Measurements from ENCODE around the gene THOC5. TPM values are rescaled to one million over a fixed set of nuclear protein-coding genes. Genes with fewer than 3 reads are reported as not detected.

THOC5 gene
- total and polyA plus RNA-seq, 8 donors: 32.7 to 44.2 (median 38.3) TPM

DNA sequence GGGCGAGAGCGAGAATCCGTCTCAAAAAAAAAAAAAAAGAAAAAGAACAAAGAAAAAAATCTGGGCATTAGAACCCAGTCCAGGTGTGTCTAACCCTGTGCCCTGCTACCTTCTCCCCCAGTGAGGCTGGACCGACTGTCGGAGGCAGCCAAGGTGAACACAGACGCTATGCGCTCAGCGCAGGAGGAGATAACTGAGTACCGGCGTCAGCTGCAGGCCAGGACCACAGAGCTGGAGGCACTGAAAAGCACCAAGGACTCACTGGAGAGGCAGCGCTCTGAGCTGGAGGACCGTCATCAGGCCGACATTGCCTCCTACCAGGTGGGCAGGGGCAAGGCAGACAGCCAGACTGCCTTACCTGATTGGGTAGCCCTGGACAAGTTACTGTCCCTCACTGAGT lies 70.3 kb downstream of the THOC5 start:
- TF ChIP-seq, protein P1, sequence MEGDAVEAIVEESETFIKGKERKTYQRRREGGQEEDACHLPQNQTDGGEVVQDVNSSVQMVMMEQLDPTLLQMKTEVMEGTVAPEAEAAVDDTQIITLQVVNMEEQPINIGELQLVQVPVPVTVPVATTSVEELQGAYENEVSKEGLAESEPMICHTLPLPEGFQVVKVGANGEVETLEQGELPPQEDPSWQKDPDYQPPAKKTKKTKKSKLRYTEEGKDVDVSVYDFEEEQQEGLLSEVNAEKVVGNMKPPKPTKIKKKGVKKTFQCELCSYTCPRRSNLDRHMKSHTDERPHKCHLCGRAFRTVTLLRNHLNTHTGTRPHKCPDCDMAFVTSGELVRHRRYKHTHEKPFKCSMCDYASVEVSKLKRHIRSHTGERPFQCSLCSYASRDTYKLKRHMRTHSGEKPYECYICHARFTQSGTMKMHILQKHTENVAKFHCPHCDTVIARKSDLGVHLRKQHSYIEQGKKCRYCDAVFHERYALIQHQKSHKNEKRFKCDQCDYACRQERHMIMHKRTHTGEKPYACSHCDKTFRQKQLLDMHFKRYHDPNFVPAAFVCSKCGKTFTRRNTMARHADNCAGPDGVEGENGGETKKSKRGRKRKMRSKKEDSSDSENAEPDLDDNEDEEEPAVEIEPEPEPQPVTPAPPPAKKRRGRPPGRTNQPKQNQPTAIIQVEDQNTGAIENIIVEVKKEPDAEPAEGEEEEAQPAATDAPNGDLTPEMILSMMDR (IDR thresholded peaks at IDR 0.05): no peak
- Histone ChIP-seq H3K36me3 (no peaks in the 10 kb centered on the region), H3K27me3 (peaks cover 41 to 52% of the 10 kb centered on the region in 2 donors), H3K4me1 (peaks cover 0 to 19% of the 10 kb centered on the region in 2 donors), H3K4me3 (no peak overlapping the region), H3K27ac (no peak overlapping the region), H3K9me3 (no peaks in the 10 kb centered on the region)
- ATAC-seq (no peak), DNase-seq (no peak)
- intact Hi-C loops (cut with DNase I): no loop called here

DNA sequence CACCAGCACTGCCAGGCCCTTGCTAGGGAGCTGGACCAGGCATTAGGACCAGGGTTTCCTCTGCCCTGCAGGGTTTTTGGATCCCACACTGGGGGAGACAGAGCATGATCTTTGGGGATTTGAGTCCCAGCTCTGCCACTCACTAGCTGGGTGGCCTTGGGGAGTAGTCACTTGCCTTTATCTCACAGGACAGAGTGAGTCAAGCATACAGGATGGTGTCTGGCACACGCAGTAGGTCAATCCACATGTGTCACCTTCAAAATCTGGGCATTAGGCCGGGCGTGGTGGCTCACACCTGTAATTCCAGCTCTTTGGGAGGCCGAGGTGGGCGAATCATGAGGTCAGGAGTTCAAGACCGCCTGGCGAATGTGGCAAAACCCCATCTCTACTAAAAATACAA lies 70.8 kb downstream of the THOC5 start:
- TF ChIP-seq, protein P1 (IDR thresholded peaks at IDR 0.05): no peak
- Histone ChIP-seq H3K4me1 (peaks cover 0 to 19% of the 10 kb centered on the region in 2 donors), H3K4me3 (no peak overlapping the region), H3K27ac (no peak overlapping the region), H3K9me3 (no peaks in the 10 kb centered on the region), H3K27me3 (peaks cover 41 to 57% of the 10 kb centered on the region in 2 donors), H3K36me3 (no peaks in the 10 kb centered on the region)
- ATAC-seq (no peak), DNase-seq (no peak)
- intact Hi-C loops (cut with DNase I): no loop called here

- DNase-seq (no peak), ATAC-seq (no peak)
- H3K4me3 ChIP-seq: no peak overlapping the region
- H3K36me3 ChIP-seq: no peaks in the 10 kb centered on the region
- H3K9me3 ChIP-seq: no peaks in the 10 kb centered on the region
- TF ChIP-seq, protein P1 (IDR thresholded peaks at IDR 0.05): no peak
- H3K27ac ChIP-seq: no peak overlapping the region
- H3K4me1 ChIP-seq: peaks cover 0 to 19% of the 10 kb centered on the region in 2 donors
- H3K27me3 ChIP-seq: peaks cover 41 to 62% of the 10 kb centered on the region in 2 donors
- intact Hi-C loops (cut with DNase I): no loop called here
Observed at GRCh38 chr22:29482253-29482652, 71.3 kb downstream of the THOC5 start.

DNA sequence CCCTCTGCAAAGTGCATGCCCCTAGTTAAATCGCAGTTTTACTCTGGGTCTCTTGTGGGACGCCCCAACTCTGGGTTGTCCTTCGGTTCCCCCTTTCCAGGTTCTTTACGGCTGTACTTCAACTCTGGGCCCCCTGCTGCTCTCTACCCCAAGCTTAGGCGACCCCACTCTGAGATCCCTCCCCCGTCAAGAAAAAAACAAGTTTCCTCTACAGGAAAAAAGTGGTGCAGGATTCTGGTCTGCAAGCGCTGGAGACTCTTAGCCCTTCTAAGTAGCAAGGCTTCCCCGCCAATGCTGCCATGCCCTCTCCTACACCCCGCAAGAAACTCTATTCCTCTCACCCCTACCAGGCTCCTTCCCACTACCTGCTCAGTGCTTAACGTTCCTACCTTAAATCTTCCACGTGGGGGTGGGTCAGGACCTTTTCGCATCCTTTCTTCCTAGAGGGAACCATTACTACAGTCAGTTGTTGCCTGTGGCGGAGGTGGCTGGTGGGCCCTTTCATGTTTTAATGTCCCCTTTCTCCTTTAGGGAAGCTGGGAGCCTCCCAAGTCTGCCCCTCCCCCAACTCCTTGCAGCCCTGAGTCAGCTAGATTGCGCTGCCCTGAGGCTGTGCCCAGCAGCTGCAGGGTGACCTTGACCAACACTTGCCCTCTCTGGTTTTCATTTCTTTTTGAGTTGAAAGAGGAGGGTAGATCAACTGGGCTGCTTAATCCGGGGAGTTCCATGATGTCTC lies 72.1 kb downstream of the THOC5 start:
- Histone ChIP-seq H3K9me3 (no peaks in the 10 kb centered on the region), H3K27me3 (peaks cover 41 to 65% of the 10 kb centered on the region in 2 donors), H3K4me1 (peaks cover 0 to 19% of the 10 kb centered on the region in 2 donors), H3K4me3 (peak overlapping the region in 1 of 2 donors; percentile 23), H3K36me3 (no peaks in the 10 kb centered on the region), H3K27ac (no peak overlapping the region)
- TF ChIP-seq, protein P1 (IDR thresholded peaks at IDR 0.05): no peak
- peak; percentile 37 for ATAC-seq
- DNase-seq: no peak
- intact Hi-C loops (cut with DNase I): no loop called here

DNA sequence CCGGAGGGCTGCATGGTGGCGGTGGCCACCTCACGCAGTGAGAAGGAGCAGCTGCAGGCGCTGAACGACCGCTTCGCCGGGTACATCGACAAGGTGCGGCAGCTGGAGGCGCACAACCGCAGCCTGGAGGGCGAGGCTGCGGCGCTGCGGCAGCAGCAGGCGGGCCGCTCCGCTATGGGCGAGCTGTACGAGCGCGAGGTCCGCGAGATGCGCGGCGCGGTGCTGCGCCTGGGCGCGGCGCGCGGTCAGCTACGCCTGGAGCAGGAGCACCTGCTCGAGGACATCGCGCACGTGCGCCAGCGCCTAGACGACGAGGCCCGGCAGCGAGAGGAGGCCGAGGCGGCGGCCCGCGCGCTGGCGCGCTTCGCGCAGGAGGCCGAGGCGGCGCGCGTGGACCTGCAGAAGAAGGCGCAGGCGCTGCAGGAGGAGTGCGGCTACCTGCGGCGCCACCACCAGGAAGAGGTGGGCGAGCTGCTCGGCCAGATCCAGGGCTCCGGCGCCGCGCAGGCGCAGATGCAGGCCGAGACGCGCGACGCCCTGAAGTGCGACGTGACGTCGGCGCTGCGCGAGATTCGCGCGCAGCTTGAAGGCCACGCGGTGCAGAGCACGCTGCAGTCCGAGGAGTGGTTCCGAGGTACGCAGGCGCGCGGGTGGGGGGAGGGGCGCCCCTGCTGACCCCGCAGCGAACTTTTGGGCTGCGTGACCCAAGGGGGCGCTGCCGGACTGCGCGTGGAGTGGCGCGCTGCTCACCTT lies 72.9 kb downstream of the THOC5 start:
- intact Hi-C loops (cut with DNase I): no loop called here
- peak overlapping the region in 1 of 2 donors; percentile 23 for H3K4me3 ChIP-seq
- H3K4me1 ChIP-seq: peaks cover 0 to 19% of the 10 kb centered on the region in 2 donors
- peak in 1 of 4 donors; percentile 81 for DNase-seq
- H3K36me3 ChIP-seq: no peaks in the 10 kb centered on the region
- no peak overlapping the region for H3K27ac ChIP-seq
- H3K27me3 ChIP-seq: peaks cover 41 to 68% of the 10 kb centered on the region in 2 donors
- TF ChIP-seq, protein P1 (IDR thresholded peaks at IDR 0.05): no peak
- ATAC-seq: peak; percentile 59
- H3K9me3 ChIP-seq: no peaks in the 10 kb centered on the region

Measured in left lung (tissue), 10 donors.